Adipose tissue (tissue), 3 donors: ENCODE results near the gene UST. TPM values are rescaled to one million over a fixed set of nuclear protein-coding genes. Genes with fewer than 3 reads are reported as not detected.

ENCODE experiments used
- H3K27ac ChIP-seq: one replicate; pipeline ENCODE4 v1.5.1; 2013; ENCODE audit warnings: low read depth, low read length
- WGBS, 3 donors: extraction: QIAGEN DNeasy Blood & Tissue Kit; methylation state at CpG; one replicate each; pipeline ENCODE4 v1.1.7; 2013; 5-methylcytosine and 5-hydroxymethylcytosine counted together
- polyA plus RNA-seq, 3 donors: library from polyadenylated mRNA; stranded (reverse); fragments of 200-250 nt; gene quantifications; one replicate each; pipeline ENCODE4 v1.2.3, GENCODE V29; 2013
- donor health status: healthy with polysubstance abuse.
- donor health status: Bipolar disorder and iron deficiency.
- donor health status: healthy.

The UST gene, protein sequence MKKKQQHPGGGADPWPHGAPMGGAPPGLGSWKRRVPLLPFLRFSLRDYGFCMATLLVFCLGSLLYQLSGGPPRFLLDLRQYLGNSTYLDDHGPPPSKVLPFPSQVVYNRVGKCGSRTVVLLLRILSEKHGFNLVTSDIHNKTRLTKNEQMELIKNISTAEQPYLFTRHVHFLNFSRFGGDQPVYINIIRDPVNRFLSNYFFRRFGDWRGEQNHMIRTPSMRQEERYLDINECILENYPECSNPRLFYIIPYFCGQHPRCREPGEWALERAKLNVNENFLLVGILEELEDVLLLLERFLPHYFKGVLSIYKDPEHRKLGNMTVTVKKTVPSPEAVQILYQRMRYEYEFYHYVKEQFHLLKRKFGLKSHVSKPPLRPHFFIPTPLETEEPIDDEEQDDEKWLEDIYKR
- polyA plus RNA-seq = 10 to 100 TPM in 1 of 3 donors, 1 to 10 TPM in 2; 2.4 to 17.9 (median 6.5) TPM

DNA sequence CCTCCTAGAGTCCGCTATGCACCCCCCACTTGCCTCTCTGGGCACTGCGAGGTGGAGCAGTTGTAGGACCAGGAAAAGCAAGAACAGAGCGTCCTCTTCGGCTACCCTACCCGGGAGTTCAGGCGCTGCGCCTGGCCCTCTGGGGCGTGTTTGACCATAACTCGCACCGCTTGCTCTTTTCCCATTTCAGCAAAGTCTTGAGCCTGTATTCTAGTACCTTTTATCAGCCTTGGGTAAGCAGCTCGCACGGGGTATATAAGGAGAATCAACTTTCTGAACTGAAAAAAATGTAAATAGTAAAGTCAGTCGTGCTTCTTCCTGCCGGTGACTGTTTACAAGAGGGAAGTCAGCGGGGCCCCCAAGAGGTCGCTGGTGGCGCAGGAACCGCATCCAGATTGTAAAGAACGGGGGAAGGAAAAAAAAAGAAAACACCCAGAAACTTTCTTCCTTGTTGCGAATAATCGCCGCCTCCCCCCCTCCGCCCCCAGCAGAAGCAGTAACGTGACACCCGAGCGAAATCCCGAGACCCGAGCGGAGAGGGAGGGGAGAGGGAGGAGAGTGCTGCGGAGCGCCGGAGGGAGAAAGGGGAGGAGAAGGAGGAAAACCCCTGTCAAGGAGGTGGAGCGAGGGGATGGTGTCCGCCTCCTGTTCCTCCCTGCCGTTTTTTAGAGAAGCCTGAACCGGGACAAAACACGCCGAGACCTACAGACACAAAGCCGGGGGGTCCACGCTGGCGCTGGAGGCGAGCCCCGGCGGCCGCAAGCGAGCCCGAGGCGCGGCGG is at the start of gene UST:
Gene UST (plus strand): TSS at position 668 of the 782 bp plus-strand sequence. CDS start 401 bp downstream, outside the sequence.
- 0 to 1% (median 0%) methylated on average over 44 to 50 of the region's 50 CpGs for WGBS, 3 donors
- H3K27ac ChIP-seq = no peak within 1 kb of the TSS

DNA sequence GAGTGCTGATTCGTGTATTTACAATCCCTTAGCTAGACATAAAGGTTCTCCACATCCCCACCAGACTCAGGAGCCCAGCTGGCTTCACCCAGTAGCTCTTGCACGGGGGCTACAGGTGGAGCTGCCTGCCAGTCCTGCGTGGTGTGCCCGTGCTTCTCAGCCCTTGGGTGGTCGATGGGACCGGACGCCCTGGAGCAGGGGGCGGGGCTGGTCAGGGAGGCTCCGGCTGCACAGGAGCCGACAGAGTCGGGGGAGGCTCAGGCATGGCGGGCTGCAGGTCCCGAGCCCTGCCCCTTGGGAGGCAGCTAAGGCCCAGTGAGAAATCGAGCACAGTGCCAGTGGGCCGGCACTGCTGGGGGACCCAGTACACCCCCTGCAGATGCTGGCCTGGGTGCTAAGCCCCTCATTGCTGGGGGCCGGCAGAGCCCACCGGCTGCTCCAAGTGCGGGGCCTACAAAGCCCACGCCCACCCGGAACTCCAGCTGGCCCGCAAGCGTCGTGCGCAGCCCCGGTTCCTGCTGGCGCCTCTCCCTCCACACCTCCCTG is 48.9 kb upstream of the UST start:
- 95 to 98% (median 96%) methylated on average over 24 to 26 of the region's 26 CpGs for WGBS, 3 donors
- no peak overlapping the region for H3K27ac ChIP-seq

DNA sequence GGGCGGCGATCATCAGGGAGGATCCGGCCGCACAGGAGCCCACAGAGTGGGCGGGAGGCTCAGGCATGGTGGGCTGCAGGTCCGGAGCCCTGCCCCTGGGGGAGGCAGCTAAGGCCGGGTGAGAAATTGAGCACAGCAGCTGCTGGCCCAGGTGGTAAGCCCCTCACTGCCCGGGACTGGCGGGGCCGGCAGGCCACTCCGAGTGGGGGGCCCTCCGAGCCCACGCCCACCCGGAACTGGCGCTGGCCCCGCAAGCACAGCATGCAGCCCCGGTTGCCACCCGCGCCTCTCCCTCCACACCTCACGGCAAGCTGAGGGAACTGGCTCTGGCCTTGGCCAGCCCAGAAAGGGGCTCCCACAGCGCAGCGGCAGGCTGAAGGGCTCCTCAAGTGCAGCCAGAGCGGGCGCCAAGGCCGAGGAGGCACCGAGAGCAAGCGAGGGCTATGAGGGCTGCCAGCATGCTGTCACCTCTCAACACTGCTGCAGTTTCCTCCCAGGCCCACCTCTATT is 48.1 kb upstream of the UST start:
- 93 to 95% (median 94%) methylated on average over 26 to 27 of the region's 27 CpGs for WGBS, 3 donors
- H3K27ac ChIP-seq = no peak overlapping the region

DNA sequence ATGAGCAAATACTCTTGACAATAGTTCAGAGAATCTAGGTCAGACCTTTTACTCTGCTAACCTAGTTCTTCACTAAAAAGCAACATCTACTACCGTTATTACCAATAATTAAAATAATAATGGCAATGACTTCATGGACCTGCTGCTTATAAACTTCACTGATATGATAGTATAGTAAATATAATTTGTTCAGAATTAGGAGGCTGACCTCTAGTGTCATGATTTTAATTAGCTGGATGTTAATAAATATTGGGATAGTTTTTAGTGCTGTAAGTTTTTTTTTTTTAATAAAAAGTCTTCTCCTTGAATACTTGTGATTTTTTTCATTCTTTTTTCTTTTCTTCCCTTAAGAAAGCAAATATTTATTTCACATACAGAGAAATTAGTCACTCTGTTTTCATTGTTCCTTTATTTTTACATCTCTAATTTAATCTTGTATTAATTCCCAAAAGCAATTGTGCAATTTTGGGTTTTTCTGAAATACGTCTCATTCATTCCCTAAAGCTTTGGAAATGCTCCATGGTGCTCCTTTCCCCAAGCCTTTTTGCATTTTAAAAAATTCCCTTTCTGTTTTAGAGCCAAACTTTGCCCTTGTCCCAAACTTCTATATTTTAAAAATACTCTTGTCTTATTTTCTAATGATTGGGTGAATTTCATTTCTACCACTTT is 46.6 kb upstream of the UST start:
- WGBS, 3 donors = 37 to 57% (median 43%) methylated on average over 2 of the region's 2 CpGs
- no peak overlapping the region for H3K27ac ChIP-seq

DNA sequence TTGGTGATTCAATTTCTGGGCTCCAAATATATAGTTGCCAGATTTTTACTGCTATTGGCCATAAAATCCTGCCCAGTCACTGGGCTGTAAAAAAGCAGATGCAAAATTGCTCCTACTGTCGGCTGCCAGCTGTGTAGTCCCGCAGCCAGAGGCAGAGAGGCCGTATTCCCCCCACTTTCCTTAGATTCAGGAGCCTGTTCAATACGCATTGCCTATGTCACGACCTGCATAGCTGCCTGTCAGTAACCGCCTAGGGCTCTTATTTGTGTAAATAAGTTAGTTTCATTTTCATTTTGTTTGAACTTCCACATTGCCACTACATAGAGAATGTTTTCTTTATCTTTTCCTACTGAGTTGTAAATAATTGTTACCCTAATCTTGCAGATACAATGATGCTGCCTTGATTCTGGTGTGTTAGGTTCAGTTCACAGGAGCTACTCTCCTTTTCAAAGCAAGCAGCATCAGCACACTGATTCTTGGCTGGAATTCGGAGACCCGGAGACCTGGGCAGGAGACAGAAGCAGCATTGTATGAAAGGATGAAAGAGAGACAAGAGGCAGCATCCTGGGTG is 46.0 kb upstream of the UST start:
- WGBS, 3 donors = 12 to 18% (median 12%) methylated on average over 8 of the region's 8 CpGs
- no peak overlapping the region for H3K27ac ChIP-seq

DNA sequence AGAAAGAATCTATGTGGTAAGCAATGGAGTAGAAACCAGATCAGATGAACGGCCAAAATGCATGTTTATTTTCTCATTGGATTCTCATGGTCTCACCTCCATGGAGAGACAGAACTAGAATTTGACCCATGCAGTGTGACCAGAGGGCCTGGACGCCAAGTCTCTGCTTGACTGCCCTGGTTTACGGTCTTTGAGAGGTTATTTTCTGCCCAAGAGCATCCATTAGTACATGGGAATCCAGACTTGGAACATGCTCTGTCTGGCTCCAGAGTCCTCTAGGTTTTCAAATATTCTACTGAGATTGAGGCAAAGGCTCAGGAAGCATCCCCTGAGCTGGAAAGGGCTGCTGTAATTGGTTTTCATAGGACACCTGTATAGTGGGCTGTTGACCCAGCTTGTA is 45.5 kb upstream of the UST start:
- H3K27ac ChIP-seq = peak overlapping the region; percentile 17

DNA sequence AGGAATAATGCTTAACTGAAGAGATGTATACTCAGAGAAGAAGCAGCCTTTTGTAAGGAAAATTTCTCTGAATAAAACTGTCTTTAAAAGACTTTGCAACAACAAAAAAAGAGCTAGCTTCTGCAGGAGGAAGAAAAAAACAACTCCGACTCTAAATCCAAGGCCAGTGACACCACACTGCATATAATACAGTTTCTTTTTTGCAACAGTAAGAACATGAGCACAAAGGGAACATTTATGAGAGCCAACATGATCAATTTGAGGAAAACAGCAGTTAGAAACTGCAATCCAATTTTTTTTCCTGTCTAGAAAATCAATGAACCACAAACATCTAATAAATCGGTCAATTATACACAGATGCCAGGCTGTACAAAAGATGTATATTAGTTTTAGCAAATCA is 42.9 kb upstream of the UST start:
- 52 to 81% (median 76%) methylated on average over 2 of the region's 2 CpGs for WGBS, 3 donors
- no peak overlapping the region for H3K27ac ChIP-seq

More for the DNA sequence above, 45.5 kb upstream of the UST start:
- 86 to 87% (median 86%) methylated on average over 3 of the region's 3 CpGs for WGBS, 3 donors

DNA sequence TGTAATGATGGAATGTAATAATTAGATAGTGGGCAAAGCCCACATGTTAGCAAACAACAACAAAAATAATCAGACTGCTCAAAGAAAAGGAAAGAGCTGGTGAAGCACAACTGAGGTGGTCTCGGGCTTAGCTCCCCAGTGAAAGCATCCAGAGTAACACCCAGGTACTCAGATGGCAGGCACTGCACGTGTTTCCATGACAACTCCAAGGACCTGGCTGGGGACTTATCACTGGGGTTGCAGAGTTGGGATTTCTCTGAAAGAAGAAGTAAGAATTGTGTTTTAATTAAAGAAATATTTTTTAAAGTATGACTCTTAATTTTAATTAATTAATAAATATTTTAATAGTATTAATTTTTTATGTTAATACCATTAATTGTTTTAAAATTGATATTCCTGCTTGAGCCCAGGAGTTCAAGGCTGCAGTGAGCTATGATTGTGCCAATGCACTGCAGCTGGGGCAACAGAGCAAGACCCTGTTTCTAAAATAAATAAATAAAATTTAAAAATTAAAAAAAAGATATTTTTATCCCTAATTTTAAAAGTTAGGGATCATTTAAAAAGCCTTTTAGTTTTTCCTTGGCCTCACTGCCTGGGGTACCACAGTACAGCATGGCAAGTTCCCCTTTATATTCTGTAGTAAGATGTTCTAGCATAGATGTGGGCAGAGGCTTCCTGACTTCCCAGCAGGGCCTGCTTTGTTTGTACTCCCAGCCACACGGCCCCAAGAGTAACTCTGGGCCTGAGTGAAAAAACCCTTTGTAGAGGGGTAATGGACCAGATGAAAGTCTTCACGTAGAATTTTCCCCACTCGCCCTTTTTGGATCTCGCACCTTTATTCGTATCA is 42.2 kb upstream of the UST start:
- 79 to 87% (median 82%) methylated on average over 7 of the region's 7 CpGs for WGBS, 3 donors
- H3K27ac ChIP-seq = no peak overlapping the region

DNA sequence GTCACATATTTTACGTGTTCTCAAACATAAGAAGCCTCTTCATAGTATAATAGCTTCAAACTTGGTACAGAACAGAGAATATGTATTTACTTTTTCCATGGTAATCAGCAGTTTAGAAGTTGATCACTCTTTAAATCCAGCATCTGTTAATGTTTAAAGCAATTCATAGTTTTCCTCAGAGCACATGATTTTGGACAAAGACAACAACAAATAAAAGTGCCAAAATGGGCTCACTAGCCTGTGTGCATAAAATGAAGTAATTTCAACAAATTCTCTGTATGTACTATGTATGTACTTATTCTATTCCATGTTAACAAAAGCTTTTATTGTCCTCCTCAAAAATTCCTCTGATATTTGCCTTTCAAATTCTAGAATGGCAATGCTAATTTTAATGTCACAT is 38.1 kb upstream of the UST start:
- H3K27ac ChIP-seq = no peak overlapping the region
- WGBS, 3 donors = 70 to 92% (median 74%) methylated on average over 1 of the region's 1 CpG

DNA sequence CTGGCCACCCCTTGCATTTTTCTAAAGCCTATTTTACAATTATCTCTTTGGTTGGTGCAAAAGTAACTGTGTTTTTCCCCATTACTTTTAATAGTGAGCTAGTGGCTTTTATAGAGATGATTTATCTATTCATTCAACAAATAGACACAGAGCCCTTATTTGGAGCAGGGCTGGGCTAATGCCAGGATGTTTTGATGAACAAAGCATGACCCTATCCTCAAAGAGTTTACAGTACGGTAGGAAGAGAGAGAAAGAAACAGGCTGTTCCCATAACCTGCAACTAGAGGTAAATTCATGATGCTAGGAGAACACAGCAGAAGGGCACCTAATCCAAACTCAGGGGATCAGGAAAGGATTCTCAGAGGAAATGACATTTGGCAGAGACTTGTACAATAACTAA is 37.3 kb upstream of the UST start:
- H3K27ac ChIP-seq = no peak overlapping the region
- 33 to 62% (median 38%) methylated on average over 1 of the region's 1 CpG for WGBS, 3 donors

DNA sequence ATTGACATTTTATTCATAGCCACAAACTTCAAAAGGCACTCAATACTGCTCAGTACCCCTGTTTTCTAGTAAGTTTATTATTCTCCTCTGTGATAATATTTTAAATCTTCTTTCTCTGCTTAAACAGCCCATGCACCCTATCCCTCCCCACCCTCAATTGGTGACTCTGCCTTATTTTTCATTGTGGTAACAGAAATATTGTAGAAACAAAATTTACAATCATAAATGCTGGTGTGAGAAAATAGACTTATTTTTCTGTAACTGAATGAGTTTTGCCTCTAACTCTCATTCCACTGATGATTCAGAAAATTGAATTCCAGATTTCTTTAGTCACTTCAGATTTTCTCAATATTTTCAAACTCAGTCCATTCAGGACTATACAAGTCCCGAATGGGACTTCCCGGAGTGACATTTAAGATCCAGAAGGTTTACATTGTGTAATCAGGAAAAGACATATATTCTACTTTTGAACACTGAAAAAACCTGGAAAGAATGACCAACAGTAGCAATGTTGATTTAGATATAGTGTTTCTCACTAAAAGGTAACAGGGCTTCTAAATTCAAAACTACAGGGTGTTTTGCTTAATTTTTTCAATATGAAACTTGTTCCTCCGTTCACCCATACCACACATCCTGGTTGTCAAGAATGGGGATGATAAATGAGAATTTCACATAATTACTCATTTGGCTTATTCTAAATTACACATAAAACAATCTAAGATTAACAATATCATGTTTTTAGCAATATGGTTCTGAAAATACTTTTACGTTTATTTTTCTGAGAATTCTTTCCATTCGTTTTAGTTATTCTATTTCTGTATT is 34.8 kb upstream of the UST start:
- no peak overlapping the region for H3K27ac ChIP-seq
- WGBS, 3 donors = 62 to 81% (median 67%) methylated on average over 5 of the region's 5 CpGs

DNA sequence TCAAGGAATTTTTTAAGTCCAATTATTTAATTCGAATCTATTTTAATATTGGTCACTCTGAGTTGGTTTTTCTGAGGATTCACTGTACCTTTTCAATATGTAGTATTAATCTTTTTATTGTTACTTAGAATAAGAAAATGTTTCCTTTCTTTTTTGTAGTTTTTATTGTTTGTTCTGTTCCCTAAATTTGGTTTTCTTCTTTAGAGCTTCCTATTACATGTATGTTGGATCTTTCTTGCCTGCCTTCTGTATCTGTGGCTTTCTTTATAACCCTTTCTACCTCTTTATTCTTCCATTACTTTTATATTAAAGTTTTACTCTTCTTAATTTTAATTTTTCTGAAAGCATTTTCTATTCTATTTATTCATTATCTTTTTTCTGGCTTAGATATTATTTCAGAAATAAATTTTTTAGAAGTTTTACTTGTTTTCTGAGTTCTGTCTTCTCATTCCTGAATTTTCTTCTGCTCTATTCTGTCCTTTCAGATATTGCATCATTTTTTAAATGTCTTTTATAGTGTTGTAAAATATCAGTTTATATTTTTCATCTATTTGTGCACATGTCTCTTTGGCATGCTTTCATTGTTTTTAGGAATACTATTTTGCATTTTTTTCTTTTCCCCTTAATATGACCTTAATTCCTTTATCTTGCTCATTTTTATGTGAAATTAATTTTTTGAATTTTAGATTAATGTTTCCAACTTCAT is 33.6 kb upstream of the UST start:
- H3K27ac ChIP-seq = no peak overlapping the region
- WGBS, 3 donors = 93 to 100% (median 97%) methylated on average over 1 of the region's 1 CpG

DNA sequence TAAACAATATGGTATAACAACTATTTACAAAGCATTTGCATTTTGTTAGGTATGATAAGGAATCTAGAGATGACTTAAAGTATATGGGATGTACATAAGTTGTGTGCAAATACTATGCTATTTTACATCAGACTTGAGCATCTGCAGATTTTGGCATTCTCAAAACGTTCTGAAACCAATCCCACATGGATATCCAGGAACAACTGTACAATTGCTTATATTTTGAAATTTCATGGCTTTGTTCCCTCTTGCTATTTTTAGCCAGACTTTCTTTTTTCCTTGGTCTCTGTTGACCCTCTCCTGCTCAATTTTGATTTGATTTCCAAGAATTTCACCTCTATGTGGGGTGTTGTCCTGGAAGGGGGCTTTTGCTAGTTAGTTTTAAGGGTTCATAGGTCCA is 32.9 kb upstream of the UST start:
- H3K27ac ChIP-seq = no peak overlapping the region
- 41 to 49% (median 47%) methylated on average over 1 of the region's 1 CpG for WGBS, 3 donors

DNA sequence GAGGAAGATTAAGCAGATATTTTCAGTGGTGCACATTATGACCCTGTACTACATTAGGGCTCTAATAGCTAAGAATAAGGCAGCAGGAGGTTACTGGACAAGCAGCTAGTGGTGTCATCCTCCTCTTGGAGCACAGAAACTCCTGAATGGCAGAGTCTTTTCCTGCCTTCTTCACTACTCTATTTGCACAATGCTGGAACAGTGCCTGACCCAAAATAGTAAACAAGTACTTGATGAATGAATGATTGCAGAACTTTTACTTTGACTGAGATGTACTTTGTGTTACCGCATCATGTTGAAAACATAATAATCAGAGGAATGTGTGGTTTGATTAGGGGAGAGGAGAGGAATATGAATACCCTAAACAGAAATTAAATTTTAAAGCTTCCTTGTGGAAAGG is 30.0 kb upstream of the UST start:
- 3 to 54% (median 38%) methylated on average over 1 of the region's 1 CpG for WGBS, 3 donors

DNA sequence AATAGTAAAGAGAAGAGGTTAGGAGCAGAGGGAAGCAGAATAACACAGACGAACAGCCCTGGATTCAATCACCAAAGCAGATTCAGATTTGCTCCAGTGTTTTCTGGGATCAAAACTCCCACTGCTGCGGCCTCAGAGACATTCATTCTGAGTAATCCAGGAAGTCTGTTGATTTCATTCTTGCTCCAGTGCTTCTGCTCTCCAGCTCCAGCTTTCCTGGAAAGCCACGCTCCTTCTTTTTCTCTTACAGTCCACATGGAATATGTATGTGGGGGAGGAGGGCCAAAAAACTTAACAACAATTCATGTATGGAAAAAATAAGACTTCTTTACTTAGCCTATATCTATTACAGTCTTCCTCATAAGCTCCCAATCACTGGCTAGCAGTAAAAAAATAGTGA is 26.4 kb upstream of the UST start:
- 53 to 75% (median 67%) methylated on average over 3 of the region's 3 CpGs for WGBS, 3 donors
- no peak overlapping the region for H3K27ac ChIP-seq

More for the DNA sequence above, 30.0 kb upstream of the UST start:
- H3K27ac ChIP-seq = no peak overlapping the region

DNA sequence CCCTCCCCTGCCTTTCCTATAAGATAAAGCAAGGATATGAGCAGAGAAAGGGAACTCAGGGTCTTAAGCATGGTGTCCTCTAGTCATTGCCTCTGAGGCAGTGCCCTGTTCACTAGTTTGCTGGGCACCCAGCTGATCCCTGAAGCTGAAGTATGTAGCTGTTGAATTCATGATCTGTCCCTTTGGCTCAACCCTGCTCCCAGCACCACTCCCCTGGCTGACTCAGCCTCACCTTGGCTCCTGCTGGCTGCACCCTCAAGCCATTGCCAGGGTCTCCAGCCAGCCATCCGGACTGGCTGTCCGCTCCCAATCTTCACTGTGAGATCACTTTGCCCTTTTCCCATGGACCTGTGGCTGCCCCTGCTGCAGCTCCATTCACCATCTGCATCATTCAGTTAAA is 25.9 kb upstream of the UST start:
- no peak overlapping the region for H3K27ac ChIP-seq
- WGBS, 3 donors = 74 to 86% (median 86%) methylated on average over 2 of the region's 2 CpGs
